Amniotic epithelial cell (primary cell): Measurements from ENCODE around the gene CCDC68.

Source experiments
- DNase-seq: peaks from one replicate; pipeline ENCODE4 v3.0.0-alpha.2; 2010; ENCODE audit warnings: low read depth

The CCDC68 gene

GRCh38 chr18:54958704-54959625, at the start of gene CCDC68:
Gene CCDC68, minus strand, starts transcription at chr18:54959461. Its CDS starts 16,670 bp downstream, at chr18:54942791.
- peak; percentile 54 for DNase-seq

- DNase-seq: no peak
These were observed 48.3 kb upstream of the CCDC68 start for GRCh38 chr18:55007602-55008001.

- peak; percentile 54 for DNase-seq
These were observed 44.4 kb upstream of the CCDC68 start for GRCh38 chr18:55003695-55004094.

GRCh38 chr18:55002261-55002660, 43.0 kb upstream of the CCDC68 start:
- DNase-seq: no peak

- DNase-seq: no peak
These were observed 42.2 kb upstream of the CCDC68 start for GRCh38 chr18:55001394-55002024.

- no peak for DNase-seq
These were observed 41.3 kb upstream of the CCDC68 start for GRCh38 chr18:55000529-55000928.

- no peak for DNase-seq
These were observed 39.8 kb upstream of the CCDC68 start for GRCh38 chr18:54999016-54999415.

- DNase-seq: no peak
These were observed 36.3 kb upstream of the CCDC68 start for GRCh38 chr18:54995421-54996143.

GRCh38 chr18:54991981-54992380, 32.7 kb upstream of the CCDC68 start:
- DNase-seq: no peak

GRCh38 chr18:54984908-54985307, 25.6 kb upstream of the CCDC68 start:
- DNase-seq: no peak

GRCh38 chr18:54983791-54984190, 24.5 kb upstream of the CCDC68 start:
- DNase-seq: no peak

- DNase-seq: peak; percentile 84
These were observed 23.9 kb upstream of the CCDC68 start for GRCh38 chr18:54983041-54983686.

GRCh38 chr18:54981076-54981475, 21.8 kb upstream of the CCDC68 start:
- DNase-seq: no peak

- DNase-seq: no peak
These were observed 16.3 kb upstream of the CCDC68 start for GRCh38 chr18:54975598-54975997.

GRCh38 chr18:54973046-54973445, 13.8 kb upstream of the CCDC68 start:
- peak; percentile 64 for DNase-seq

GRCh38 chr18:54968807-54969206, 9.5 kb upstream of the CCDC68 start:
- DNase-seq: no peak

- peak; percentile 85 for DNase-seq
These were observed 9.0 kb upstream of the CCDC68 start for GRCh38 chr18:54968237-54968636.

GRCh38 chr18:54967786-54968185, 8.5 kb upstream of the CCDC68 start:
- peak; percentile 14 for DNase-seq

- DNase-seq: peak; percentile 93
These were observed 5.5 kb upstream of the CCDC68 start for GRCh38 chr18:54964741-54965140.

- peak; percentile 55 for DNase-seq
These were observed 3.8 kb upstream of the CCDC68 start for GRCh38 chr18:54962919-54963645.

- DNase-seq: no peak
These were observed 2.6 kb upstream of the CCDC68 start for GRCh38 chr18:54961868-54962267.
